Measurements from ENCODE around the gene CRLF3. TPM values are rescaled to one million over a fixed set of nuclear protein-coding genes. Genes with fewer than 3 reads are reported as not detected.
"Not testable (repeated sequence)": the region's sequence is repeated elsewhere in the genome, so short reads cannot be mapped to it uniquely, and the experiment has no call there.

The CRLF3 gene

DNA sequence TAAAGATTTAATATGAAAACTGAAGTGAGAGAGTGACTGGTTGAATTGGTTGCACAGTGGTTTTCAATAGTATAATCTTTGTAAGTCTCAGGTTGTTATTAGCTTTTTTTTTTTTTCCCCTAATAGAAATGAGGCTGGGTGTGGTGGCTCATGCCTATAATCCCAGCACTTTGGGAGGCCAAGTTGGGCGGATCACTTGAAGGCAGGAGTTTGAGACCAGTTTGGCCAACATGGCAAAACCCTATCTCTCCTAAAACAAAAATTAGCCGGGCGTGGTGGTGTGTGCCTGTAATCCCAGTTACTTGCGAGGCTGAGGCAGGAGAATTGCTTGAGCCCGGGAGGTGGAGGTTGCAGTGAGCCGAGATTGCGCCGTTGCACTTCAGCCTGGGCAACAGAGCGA is 89.3 kb downstream of the CRLF3 start:
- not testable (repeated sequence) for H2BK12ac ChIP-seq (ENCODE audit: low read length in 2 of 2); H3K9ac ChIP-seq (ENCODE audit: low read length); H3K79me1 ChIP-seq (replicated peaks; ENCODE audit: low read length, poor library complexity, severe bottlenecking); H2AFZ ChIP-seq (ENCODE audit: low read depth, low read length); H3K36me3 ChIP-seq (ENCODE audit: control insufficient read depth in 1 of 2, insufficient read depth in 2 of 2, low read depth in 1 of 2, low read length in 2 of 2); H4K8ac ChIP-seq (ENCODE audit: low read length); H2BK5ac ChIP-seq (ENCODE audit: low read depth, low read length, poor library complexity, severe bottlenecking); H2BK15ac ChIP-seq (ENCODE audit: low read depth, poor library complexity, severe bottlenecking); H3K9me3 ChIP-seq (ENCODE audit: control insufficient read depth, low read length); H3K18ac ChIP-seq (ENCODE audit: low read depth in 1 of 2, low read length in 2 of 2); H4K91ac ChIP-seq (ENCODE audit: low read length); H3K4me2 ChIP-seq (ENCODE audit: low read length, poor library complexity, severe bottlenecking); H3K4me3 ChIP-seq (ENCODE audit: insufficient read depth in 1 of 2, low read depth in 1 of 2, low read length in 2 of 2); H3K14ac ChIP-seq (ENCODE audit: low read length in 2 of 2); H3K23ac ChIP-seq (ENCODE audit: low read length in 2 of 2); H3K27ac ChIP-seq (ENCODE audit: low read length, poor library complexity, severe bottlenecking); H3K4ac ChIP-seq (ENCODE audit: low read depth in 1 of 2, low read length in 2 of 2); H2BK120ac ChIP-seq (ENCODE audit: low read depth, low read length); H3K4me1 ChIP-seq (ENCODE audit: control insufficient read depth, insufficient read depth, low read depth, low read length); H3K27me3 ChIP-seq (ENCODE audit: control insufficient read depth in 1 of 2, insufficient read depth in 1 of 2, low read length in 2 of 2); H2AK5ac ChIP-seq (ENCODE audit: low read length, severe bottlenecking); DNase-seq
- WGBS = 100% methylated on average over 1 of the region's 9 CpGs

DNA sequence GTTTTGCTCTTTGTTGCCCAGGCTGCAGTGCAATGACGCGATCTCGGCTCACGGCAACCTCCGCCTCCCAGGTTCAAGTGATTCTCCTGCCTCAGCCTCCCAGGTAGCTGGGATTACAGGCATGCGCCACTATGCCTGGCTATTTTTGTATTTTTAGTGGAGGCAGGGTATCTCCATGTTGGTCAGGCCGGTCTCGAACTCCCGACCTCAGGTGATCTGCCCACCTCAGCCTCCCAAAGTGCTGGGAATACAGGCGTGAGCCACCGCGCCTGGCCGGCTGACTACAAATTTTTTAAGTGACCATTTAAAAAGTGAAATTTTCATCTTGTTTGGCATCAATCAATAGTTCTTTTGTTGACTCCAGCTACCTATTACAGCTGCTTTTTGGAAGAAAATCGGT is 90.3 kb downstream of the CRLF3 start:
- H3K27me3 ChIP-seq (ENCODE audit: control insufficient read depth in 1 of 2, insufficient read depth in 1 of 2, low read length in 2 of 2); H3K9me3 ChIP-seq (ENCODE audit: control insufficient read depth, low read length); H2BK120ac ChIP-seq (ENCODE audit: low read depth, low read length); H2AFZ ChIP-seq (ENCODE audit: low read depth, low read length); H3K4ac ChIP-seq (ENCODE audit: low read depth in 1 of 2, low read length in 2 of 2); H3K9ac ChIP-seq (ENCODE audit: low read length); H3K14ac ChIP-seq (ENCODE audit: low read length in 2 of 2); H4K8ac ChIP-seq (ENCODE audit: low read length); H4K91ac ChIP-seq (ENCODE audit: low read length); H3K4me2 ChIP-seq (ENCODE audit: low read length, poor library complexity, severe bottlenecking); H2BK12ac ChIP-seq (ENCODE audit: low read length in 2 of 2); H3K18ac ChIP-seq (ENCODE audit: low read depth in 1 of 2, low read length in 2 of 2); H2AK5ac ChIP-seq (ENCODE audit: low read length, severe bottlenecking); H2BK15ac ChIP-seq (ENCODE audit: low read depth, poor library complexity, severe bottlenecking); H3K36me3 ChIP-seq (ENCODE audit: control insufficient read depth in 1 of 2, insufficient read depth in 2 of 2, low read depth in 1 of 2, low read length in 2 of 2); H3K4me3 ChIP-seq (ENCODE audit: insufficient read depth in 1 of 2, low read depth in 1 of 2, low read length in 2 of 2); H3K4me1 ChIP-seq (ENCODE audit: control insufficient read depth, insufficient read depth, low read depth, low read length); H3K23ac ChIP-seq (ENCODE audit: low read length in 2 of 2); H2BK5ac ChIP-seq (ENCODE audit: low read depth, low read length, poor library complexity, severe bottlenecking); H3K27ac ChIP-seq (ENCODE audit: low read length, poor library complexity, severe bottlenecking); H3K79me1 ChIP-seq (replicated peaks; ENCODE audit: low read length, poor library complexity, severe bottlenecking); DNase-seq: not testable (repeated sequence)
- WGBS = 99% methylated on average over 9 of the region's 14 CpGs

Small RNA genes within 50 kb of the gene (small RNA-seq; reads per million reads assigned to genes)
- gene RNU6-298P (ENCODE audit: low read depth) = not detected

Measured in mesenchymal stem cell (in vitro differentiated cells and primary cell).